Measurements from ENCODE around the gene AJM1.
"Not testable (repeated sequence)": the region's sequence is repeated elsewhere in the genome, so short reads cannot be mapped to it uniquely, and the experiment has no call there.

Gene AJM1

DNA sequence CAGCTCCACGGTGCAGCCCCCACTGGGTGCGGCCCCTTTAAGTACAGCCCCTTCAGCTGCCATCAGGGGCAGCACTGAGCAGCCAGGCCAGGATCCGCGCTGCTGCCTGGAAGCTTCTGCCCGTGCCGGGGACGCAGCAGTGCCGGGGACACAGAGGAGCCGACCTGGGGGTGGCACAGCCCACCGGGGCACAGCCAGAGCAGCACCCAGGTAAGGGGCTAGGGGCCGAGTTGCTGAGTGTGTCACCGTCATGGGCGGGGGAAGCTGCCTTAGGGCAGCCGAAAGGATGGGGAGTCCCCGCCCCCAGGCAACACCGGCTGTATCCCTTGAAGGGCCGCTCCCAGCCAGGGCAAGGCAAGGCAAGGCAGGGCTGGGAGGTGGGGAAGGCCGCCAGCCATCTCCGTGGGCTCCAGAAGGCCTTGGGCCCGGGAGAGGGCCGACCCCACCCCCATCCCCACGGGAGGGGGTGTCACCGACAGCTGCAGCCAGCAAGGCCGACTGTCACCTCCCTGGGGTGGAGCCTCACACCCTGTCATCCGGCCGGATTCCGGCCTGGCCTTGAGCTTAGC lies at the start of gene AJM1:
Gene AJM1, plus strand, starts transcription at position 99 of the 569 bp plus-strand sequence. CDS start 1,937 bp downstream, outside the sequence.
- DNase-seq (ENCODE audit: low read depth, low spot score), result peak; percentile 88

DNA sequence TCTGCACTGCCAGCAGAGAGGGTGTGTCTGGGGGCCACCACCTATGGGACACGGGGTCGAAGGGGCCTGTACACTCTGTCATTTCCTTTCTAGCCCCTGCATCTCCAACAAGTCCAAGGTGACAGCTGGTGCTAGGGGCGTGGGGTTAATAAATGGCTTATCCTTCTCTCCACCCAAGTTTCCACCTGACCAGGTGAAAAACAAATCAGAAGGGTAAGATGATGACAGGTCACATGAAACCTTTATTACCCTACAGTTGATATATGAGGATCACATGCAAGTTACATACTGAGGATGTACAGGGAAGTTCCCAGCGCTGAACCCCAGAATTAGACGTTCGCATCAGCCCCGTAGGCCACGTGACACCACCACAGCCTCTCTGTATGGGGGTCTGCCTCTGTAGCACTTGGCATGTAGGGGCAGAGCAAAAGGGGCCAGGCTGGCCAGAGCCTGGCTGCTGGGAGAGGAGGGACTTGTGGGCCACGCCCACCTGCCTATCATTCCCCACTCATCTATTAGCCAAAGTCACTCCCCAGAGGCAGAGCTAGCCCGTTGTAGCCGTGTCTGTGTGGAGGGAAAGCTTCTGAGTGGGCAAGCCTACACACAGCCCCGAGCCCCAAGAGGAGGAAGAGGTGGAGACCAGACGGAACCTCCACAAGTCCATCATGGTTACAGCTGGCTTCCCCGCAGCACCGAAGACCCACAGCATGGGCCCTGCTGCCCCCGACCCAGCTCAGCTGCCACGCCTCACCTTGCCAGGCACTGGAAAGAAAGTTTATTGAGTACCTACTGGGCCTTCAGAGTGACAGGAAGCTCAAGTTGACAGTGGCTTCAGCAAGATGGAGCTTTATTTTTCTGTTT lies 49.0 kb upstream of the AJM1 start:
- DNase-seq (ENCODE audit: low read depth, low spot score), result peak; percentile 54

DNA sequence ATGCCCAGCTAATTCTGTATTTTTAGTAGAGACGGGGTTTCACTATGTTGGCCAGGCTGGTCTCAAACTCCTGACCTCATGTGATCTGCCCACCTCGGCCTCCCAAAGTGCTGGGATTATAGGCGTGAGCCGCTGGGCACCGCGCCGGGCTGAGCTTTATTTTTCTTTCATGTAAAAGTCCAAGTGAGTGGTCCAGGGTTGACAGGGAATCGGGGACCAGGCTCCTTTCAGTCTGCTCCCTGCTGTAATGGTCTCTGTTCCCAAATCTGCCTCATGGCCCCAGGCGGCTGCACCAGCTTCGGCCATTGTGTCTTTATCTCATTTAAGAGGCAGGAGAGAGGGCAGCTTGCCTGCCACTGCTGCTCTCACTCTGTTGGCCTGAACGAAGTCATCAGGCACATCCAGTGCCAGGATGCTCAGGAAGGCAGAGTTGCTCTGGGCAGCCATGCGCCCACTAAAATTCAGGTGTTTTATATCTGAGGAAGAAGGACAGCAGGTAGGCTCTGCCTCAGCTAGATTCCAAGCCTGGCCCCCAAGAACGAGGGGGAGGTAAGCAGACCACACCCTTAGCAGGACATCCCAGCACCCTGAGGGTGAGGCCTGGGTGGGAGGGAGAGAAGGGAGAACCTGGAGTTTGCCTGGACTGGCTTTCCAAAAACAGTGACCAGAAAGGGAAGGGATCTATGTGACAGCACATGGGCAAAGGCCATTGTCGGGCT lies 47.8 kb upstream of the AJM1 start:
- no peak for DNase-seq (ENCODE audit: low read depth, low spot score)

DNA sequence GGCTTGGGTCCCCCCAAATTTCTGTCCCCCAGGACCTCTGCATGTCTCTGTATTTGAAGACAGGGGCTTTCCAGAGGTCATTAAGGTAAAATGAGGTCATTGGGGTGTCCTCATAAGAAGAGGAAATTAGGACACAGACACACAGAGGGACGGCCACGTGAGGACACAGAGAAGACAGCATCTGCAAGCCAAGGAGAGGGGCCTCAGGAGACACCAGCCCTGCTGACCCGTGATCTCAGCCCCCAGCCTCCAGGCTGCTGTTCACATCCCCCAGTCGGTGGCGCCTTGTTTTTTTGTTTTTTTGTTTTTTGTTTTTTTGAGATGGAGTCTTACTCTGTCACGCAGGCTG lies 47.3 kb upstream of the AJM1 start:
- DNase-seq (ENCODE audit: low read depth, low spot score), result no peak

DNA sequence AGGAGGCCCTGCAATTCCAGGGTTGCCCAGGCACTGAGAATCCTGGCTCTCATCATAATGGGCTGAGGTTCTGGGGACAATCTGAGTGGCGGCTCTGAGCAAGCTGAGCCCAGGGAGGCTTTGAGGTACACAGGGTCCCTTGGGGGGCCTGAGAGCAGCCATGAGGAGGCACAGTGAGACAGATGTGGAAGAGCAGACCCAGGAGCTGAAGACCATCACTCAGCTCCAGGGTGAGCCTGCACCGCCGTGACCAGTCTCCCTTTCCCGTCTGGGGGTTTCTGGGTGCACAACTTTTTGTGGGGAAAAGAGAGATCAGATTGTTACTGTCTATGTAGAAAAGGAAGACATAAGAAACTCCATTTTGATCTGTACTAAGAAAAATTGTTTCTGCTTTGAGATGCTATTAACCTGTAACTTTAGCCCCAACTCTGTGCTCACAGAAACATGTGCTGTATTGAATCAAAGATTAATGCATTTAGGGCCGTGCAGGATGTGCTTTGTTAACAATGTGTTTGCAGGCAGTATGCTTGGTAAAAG lies 46.0 kb upstream of the AJM1 start, which contains the start of gene CCDC183:
Gene CCDC183, plus strand, starts transcription at position 101 of the 537 bp plus-strand sequence. Its CDS starts 60 bp downstream, at position 161.
- no peak for DNase-seq (ENCODE audit: low read depth, low spot score)

DNA sequence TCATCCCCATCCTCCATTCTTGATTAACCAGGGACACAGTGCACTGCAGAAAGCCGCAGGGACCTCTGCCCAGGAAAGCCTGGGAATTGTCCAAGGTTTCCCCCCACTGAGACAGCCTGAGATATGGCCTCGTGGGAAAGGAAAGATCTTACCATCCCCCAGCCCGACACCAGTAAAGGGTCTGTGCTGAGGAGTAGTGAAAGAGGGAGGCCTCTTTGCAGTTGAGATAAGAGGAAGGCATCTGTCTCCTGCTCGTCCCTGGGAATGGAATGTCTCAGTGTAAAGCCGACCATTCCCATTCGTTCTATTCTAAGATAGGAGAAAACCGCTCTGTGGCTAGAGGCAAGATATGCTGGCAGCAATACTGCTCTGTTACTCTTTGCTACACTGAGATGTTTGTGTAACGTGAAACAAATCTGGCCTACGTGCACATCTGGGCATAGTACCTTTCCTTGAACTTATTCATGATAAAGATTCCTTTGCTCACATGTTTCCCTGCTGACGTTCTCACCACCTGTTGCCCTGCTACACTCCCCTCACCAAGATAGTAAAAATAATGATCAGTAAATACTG lies 45.4 kb upstream of the AJM1 start:
- peak; percentile 74 for DNase-seq (ENCODE audit: low read depth, low spot score)

DNA sequence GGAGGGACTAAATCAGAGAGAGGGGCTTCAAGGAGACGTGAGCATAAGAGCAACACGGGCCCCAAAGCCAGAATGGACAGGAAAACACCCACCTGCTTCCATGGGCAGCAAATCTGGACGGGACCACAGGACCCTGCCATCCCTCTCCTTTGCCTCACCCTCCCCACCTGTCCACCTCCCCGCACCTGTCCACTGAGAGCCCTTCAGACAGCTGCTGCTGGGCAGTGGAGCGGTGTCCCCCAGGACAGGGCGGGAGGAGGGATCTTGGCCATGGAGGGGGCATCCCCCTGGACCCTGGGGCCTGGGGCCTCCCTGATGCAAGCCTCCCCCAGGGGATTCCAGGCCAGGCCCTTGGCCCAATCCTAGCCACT lies 43.6 kb upstream of the AJM1 start:
- no peak for DNase-seq (ENCODE audit: low read depth, low spot score)

DNA sequence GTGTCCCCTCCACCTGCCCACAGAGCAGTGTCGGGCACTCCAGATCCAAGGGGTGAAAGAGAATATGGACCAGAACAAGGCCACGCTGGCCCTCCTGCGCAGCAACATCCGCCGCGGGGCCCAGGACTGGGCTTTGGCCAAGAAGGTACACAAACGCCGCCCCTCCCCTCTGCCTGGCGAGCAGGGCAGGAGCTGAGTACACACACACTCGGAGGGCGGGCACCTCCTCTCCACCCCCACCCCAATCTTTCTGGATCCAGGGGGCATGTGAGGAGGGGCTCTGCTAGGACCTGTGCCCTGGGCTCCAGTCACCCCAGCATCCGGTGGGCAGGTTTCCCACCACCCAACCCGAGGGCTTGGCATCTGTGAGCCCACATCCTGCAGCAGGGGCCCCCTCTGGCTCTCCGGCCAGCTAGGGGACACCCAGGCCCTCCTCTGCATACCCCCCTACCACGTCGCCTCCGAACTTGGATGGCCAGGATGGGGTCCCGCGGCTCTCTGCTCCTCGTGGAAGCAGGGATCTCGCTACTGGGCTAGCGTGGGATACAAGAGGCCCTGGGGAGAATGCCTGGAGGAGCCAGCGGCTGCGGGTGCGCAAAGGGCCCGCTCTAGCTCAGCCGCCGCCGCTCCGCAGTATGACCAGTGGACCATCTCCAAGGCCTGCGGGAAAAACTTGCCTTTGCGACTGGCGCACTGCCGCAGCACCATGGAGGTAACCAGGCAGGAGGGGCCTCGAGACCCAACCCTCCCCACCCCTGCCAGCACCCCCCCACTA lies 43.0 kb upstream of the AJM1 start:
- no peak for DNase-seq (ENCODE audit: low read depth, low spot score)

DNA sequence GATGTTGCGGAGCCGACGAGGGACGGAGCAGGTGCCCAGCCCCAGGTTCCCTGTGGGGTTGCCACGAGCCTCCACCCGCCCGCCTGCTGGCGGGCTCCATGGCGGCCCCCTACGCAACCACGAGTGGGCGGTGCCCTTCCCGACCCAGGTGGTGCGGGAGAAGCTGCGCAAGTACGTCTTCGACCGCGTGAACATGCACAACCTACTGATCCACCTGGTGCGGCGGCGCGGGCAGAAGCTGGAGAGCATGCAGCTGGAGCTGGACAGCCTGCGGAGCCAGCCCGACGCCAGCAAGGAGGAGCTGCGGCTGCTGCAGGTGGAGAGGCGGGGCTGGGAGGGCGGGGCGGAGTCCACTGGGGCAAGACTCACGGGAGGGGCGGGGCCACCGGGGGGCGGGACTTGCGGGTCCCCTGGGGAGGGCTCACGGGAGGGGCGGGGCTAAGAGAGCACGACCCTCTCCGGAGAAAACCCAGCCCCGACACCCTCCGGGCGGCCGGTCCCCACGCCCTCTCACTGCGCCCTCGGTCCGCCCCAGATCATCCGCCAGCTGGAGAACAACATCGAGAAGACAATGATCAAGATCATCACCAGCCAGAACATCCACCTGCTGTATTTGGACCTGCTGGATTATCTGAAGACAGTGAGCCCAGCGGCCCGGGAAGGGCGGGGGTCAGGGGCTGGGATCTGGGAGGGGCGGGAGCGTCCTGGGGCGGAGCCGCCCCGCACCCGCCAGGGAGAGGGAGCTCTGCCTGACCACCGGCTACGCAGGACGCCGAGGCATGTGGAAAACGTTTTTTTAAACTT lies 42.2 kb upstream of the AJM1 start:
- peak; percentile 86 for DNase-seq (ENCODE audit: low read depth, low spot score)

DNA sequence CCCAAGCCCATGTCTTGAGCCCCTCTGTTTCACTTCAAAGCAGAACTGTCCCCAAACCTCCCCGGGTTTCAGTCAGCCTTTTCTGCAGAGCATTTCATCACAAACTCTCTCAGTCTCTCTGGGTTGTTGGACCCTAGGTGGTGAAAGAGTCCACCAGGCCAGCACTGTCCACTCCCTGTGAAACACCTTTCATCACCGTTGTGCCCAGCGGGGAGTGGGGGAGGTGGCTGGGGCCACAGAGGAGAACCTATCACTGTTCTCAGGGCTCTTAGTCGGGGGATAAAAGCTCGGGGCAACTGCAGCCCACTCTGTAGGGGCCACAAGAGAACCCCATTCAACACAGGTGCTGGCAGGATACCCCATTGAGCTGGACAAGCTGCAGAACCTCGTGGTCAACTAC lies 40.0 kb upstream of the AJM1 start:
- DNase-seq (ENCODE audit: low read depth, low spot score), result no peak

DNA sequence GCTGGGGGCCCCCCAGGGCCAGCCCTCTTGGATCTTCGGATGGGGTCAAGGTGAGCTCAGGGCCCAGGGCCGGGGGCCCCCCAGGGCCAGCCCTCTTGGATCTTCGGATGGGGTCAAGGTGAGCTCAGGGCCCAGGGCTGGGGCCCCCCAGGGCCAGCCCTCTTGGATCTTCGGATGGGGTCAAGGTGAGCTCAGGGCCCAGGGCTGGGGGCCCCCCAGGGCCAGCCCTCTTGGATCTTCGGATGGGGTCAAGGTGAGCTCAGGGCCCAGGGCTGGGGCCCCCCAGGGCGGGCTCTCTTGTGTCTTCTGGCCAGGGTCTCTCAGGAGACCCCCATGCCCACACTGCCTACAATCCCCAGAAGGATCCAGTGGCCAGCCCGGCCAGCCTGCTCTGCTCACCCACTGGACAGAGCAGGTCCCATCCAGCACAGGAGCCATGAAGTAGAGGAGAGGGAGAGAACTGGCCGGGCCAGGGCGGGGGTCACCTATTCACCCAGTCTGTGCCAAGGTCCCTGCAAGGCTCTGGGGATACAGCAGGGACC lies 39.2 kb upstream of the AJM1 start:
- not testable (repeated sequence) for DNase-seq (ENCODE audit: low read depth, low spot score)

DNA sequence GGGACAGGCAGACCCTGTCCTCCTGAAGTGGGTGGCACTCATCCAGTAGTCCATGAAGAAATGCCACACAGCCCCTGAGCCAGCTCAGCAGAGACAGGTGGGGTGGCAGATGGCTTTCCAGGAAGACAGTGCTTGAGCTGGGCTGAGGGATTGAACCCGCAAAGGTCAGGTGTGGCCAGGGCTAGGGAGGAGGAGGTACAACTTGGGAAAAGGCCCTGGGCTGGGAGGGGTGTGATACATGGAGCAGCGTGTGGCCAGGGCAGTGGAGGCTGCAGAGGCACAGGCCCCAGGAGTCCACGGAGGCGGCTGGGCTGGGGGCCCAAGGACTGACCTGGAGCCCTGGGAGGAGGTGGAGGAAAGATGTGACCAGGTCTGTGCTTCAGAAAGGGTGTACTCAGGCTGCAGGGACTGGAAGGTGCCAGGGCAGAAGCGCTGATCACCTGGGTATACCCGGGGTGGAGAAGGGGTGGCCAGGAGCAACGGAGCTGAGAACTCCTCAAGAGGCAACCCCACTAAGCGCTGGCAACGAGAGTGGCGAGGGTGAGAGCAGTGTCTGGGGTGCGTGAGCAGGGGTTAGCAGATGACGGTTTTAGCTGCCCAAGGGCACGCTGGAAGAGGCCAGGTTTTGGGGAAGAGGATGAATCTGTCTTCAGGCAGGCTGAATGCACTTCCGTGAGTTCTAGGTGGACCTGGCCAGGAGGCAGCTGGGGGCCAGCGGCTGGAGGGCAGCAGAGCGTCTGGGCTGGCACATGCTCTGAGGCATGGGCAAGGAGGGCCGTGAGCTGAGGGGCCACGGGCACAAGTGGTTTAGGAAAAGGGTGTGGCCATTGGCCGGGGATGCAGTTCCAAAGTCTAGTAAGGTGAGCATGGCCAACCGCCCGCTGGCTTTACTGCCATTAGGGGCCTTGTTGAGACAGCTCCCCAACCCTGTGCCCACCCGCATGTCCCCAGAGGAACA lies 38.4 kb upstream of the AJM1 start:
- no peak for DNase-seq (ENCODE audit: low read depth, low spot score)

DNA sequence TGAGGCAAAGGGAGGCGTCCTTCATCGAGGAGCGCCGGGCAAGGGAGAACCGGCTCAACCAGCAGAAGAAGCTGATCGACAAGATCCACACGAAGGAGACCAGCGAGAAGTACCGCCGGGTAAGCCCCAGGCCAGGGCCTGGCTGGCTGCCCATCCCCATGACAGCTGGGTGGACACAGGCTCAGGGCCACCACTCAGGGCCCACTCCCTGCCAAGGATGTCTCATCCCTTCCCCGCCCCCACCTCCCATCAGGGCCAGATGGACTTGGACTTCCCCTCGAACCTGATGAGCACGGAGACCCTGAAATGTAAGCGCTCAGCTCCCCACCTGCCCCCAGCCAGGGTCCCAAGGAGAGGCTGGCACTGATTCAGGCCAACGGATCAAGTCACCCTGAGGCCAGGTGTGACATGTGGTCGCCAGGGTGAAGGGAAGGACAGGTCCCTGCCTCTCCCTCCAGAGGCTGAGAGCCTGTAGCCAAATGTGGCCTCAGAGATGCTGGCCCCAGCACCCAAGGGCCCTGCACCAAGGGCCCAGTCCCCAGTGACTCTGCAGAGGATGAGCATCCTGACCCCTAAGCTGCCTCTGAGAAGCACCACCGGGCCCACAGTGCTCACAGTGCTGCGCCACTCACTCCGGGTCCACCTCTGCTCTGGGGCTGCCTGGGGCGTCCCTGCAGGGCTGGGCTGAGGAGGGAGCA lies 37.6 kb upstream of the AJM1 start:
- DNase-seq (ENCODE audit: low read depth, low spot score), result no peak

DNA sequence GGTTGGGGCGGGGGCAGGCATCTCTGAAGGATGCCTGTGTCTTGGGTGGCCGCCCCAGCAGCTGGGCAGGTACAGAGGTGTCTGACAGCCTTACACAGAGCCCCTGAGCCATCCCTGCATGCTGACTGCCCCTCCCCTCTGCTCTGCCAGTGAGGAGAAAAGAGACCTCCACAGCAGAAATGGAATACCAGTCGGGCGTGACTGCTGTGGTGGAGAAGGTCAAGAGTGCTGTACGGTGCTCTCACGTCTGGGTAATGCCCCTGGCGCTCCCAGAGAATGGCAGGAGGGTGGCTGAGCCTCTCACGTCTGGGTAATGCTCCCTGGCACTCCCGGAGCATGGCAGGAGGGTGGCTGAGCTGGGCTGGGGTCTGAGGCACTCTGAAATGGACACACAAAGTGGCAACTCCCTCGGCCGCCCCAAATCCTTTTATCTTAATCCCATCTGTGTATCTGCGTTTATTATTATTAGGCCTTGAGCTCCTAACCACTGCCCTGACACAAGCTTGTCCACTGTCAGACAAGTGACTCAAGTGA lies 37.0 kb upstream of the AJM1 start:
- DNase-seq (ENCODE audit: low read depth, low spot score), result no peak

DNA sequence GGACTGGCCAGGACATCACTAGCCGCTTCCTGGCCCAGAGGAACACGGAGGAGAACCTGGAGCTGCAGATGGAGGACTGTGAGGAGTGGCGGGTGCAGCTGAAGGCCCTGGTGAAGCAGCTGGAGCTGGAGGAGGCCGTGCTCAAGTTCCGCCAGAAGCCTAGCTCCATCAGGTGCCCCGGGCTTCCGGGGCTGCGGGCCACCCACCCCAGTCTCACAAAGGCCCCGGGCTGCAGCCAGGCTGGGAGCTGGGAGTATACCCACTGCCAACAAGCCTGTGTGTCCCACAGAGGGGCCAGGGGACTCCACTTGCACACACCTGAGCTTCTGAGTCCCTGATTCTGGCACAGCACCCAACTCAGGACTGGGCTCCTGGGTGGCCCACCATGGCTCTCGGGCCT lies 36.2 kb upstream of the AJM1 start:
- no peak for DNase-seq (ENCODE audit: low read depth, low spot score)

DNA sequence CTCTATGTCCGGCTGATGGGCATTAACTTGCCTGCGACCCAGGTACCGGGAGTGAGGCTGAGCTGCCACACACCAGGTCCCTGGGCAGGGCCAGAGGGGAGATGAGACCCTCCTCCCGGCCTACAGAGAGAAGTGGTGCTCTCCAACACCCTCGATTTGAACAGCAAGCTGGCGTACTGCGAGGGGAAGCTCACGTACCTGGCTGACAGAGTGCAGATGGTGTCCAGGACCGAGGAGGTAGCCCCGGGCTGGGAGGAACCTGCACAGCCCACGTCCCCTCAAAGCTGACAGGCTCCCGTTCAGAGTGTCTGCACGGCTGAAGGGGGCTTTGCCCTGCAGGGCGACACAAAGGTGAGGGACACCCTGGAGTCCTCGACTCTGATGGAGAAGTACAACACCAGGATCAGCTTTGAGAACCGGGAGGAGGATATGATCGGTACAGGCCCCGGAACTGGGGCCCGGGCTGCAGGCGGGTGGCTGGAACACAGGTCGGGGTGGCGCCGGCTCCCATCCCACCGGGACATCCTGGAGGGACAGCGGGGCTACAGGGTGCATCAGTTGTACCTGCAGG lies 35.6 kb upstream of the AJM1 start:
- DNase-seq (ENCODE audit: low read depth, low spot score), result no peak

DNA sequence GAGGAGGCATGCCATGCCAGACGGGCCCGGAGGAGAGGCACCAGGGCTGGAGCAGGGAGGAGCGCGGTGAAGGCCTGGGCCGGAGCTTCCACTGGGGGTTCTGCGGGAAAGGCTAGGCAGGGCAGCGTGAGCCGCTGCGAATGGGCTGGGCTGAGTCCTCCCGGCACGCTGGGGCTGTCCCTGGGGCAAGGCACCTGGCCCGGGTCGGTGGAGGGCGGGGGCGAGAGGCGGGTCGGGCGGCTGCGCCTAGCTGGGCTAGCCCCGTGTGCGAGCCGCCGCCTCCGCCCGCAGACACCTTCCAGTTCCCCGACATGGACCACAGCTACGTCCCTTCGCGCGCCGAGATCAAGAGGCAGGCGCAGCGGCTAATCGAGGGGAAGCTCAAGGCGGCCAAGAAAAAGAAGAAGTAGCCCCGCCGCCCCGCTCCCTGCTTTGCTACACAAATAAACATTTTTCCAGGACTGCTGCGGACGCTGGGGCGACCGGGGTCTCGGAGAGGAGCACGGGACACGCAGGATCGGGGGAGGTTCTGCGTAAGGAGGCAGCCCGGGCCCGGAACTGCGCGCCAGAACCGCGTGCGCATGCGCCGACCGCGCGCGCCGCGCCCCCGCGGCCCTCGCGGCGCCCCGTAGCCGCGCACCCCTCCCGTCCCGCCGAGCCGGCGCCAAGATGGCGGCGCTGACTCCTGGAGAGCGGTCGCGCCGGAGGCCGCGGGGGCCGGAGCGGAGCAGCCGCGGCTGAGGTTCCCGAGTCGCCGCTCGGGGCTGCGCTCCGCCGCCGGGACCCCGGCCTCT lies 34.8 kb upstream of the AJM1 start, which contains the start of gene RABL6:
Gene RABL6, plus strand, starts transcription at position 668 of the 794 bp plus-strand sequence. CDS start 249 bp downstream, outside the sequence.
- DNase-seq (ENCODE audit: low read depth, low spot score), result peak; percentile 84
